ENCODE measurements around the gene FXR2.
A peak's percentile ranks its signal among the peaks of the same experiment; 100 is the strongest.
"Not testable (repeated sequence)": the region's sequence is repeated elsewhere in the genome, so short reads cannot be mapped to it uniquely, and the experiment has no call there.

The FXR2 gene

GRCh38 chr17:7614425-7615264 is at the start of gene FXR2:
FXR2 (minus strand) TSS chr17:7614897; CDS start chr17:7614532, 365 bp downstream.
- peak; percentile 100 for DNase-seq

GRCh38 chr17:7656958-7657609 is 42.4 kb upstream of the FXR2 start:
- DNase-seq: no peak

- no peak for DNase-seq
Observed at GRCh38 chr17:7655541-7655840, 40.8 kb upstream of the FXR2 start.

GRCh38 chr17:7654832-7655540 is 40.3 kb upstream of the FXR2 start:
- DNase-seq: peak; percentile 29

- no peak for DNase-seq
Observed at GRCh38 chr17:7652388-7653356, 38.0 kb upstream of the FXR2 start.

GRCh38 chr17:7651665-7652387 is 37.1 kb upstream of the FXR2 start:
- DNase-seq: no peak

GRCh38 chr17:7651097-7651664 is 36.5 kb upstream of the FXR2 start:
- DNase-seq: no peak

GRCh38 chr17:7650509-7651096 is 35.9 kb upstream of the FXR2 start, which contains the start of gene ATP1B2:
ATP1B2 (plus strand) TSS chr17:7650926; CDS start chr17:7651519, 593 bp downstream.
- DNase-seq: peak; percentile 54

- no peak for DNase-seq
Observed at GRCh38 chr17:7647018-7647417, 32.3 kb upstream of the FXR2 start.

GRCh38 chr17:7646457-7646856 is 31.8 kb upstream of the FXR2 start:
- no peak for DNase-seq

- no peak for DNase-seq
Observed at GRCh38 chr17:7644775-7645174, 30.1 kb upstream of the FXR2 start.

GRCh38 chr17:7641635-7642034 is 26.9 kb upstream of the FXR2 start:
- not testable (repeated sequence) for DNase-seq

GRCh38 chr17:7640783-7641182 is 26.1 kb upstream of the FXR2 start:
- no peak for DNase-seq

- DNase-seq: no peak
Observed at GRCh38 chr17:7636163-7636562, 21.5 kb upstream of the FXR2 start.

- DNase-seq: peak; percentile 56
Observed at GRCh38 chr17:7634384-7634783, 19.7 kb upstream of the FXR2 start.

GRCh38 chr17:7633093-7633492 is 18.4 kb upstream of the FXR2 start:
- no peak for DNase-seq

- DNase-seq: peak; percentile 56
Observed at GRCh38 chr17:7632492-7632894, 17.8 kb upstream of the FXR2 start.

- DNase-seq: no peak
Observed at GRCh38 chr17:7631398-7632380, 17.0 kb upstream of the FXR2 start.

GRCh38 chr17:7629939-7630571 is 15.4 kb upstream of the FXR2 start, which contains the start of gene SHBG:
SHBG (plus strand) TSS chr17:7630135; CDS start chr17:7630173, 38 bp downstream.
- DNase-seq: no peak

All from EL (cell line).